Vagina (tissue), 2 donors: ENCODE data around the gene PRCC. TPM values are rescaled to one million over a fixed set of nuclear protein-coding genes. Genes with fewer than 3 reads are reported as not detected.

Experiments used
- DNase-seq, 2 donors: peaks; one replicate each; pipeline ENCODE4 v3.0.0-alpha.2; 2017; ENCODE audit errors: extremely low spot score in 2 of 2
- H3K27ac ChIP-seq: fragments of 200-600 bp; sonication (generic); one replicate; pipeline ENCODE4 v1.5.1; 2019
- H3K27me3 ChIP-seq: fragments of 200-600 bp; sonication (generic); one replicate; pipeline ENCODE4 v1.5.1; 2019
- H3K36me3 ChIP-seq, 2 donors: fragments of 200-600 bp; sonication (generic); one replicate each; pipeline ENCODE4 v1.5.1; 2017 to 2019
- H3K4me1 ChIP-seq: fragments of 200-600 bp; sonication (generic); one replicate; pipeline ENCODE4 v1.5.1; 2019
- H3K4me3 ChIP-seq, 2 donors: fragments of 200-600 bp; sonication (generic); 1 replicate in 1 of 2; 2 replicates in 1 of 2; pipeline ENCODE4 v1.5.1; 2016 to 2019
- H3K9me3 ChIP-seq: fragments of 200-600 bp; sonication (generic); one replicate; pipeline ENCODE4 v1.5.1; 2019
- CTCF ChIP-seq, 3 experiments: fragments of 450-650 bp in 2 of 3; fragments of 200-600 bp in 1 of 3; sonication (generic) in 1 of 3; IDR thresholded peaks; one replicate each; pipeline ENCODE4 v1.5.1; 2017 to 2019; ENCODE audit warnings: antibody characterized with exemption in 3 of 3, mild to moderate bottlenecking in 2 of 3, moderate library complexity in 2 of 3
- POLR2A ChIP-seq, 2 donors: fragments of 450-650 bp; IDR thresholded peaks; one replicate each; pipeline ENCODE4 v1.6.1; 2017; ENCODE audit warnings: antibody characterized with exemption in 2 of 2, mild to moderate bottlenecking in 2 of 2, moderate library complexity in 2 of 2
- POLR2AphosphoS5 ChIP-seq, 2 donors: sonication (generic); formaldehyde crosslinking; IDR thresholded peaks; one replicate each; pipeline ENCODE4 v1.9.0; 2017; ENCODE audit warnings: antibody characterized with exemption in 2 of 2, mild to moderate bottlenecking in 2 of 2, low read depth in 1 of 2; ENCODE audit not compliant: insufficient read depth in 1 of 2
- intact Hi-C: fragments of 100-400 bp; cut with DNase I; formaldehyde crosslinking; loops from one replicate; pipeline ENCODE4 v1.15.1; 2023
- total RNA-seq: library from RNA; depleted of rRNA; stranded (reverse); fragments of >200 nt; gene quantifications from one replicate; pipeline ENCODE4 v1.2.3, GENCODE V29; 2016

The PRCC gene
- total RNA-seq, 1 donor from 2014 or later: 30.4 TPM

GRCh38 chr1:156768610-156769295 lies 1.4 kb downstream of the PRCC start:
- no peak for TF ChIP-seq CTCF (IDR thresholded peaks at IDR 0.05)
- TF ChIP-seq POLR2A (IDR thresholded peaks at IDR 0.05): no peak
- TF ChIP-seq POLR2AphosphoS5 (IDR thresholded peaks at IDR 0.05; ENCODE audit: insufficient read depth in 1 of 2, low read depth in 1 of 2): no peak
- peak overlapping the region; percentile 85 for H3K27ac ChIP-seq
- DNase-seq: no peak
- no peaks in the 10 kb centered on the region for H3K9me3 ChIP-seq
- intact Hi-C loops: no loop called here
- peak overlapping the region; percentile 85 to 89 for H3K4me3 ChIP-seq
- peaks cover 66% of the 10 kb centered on the region for H3K4me1 ChIP-seq
- H3K36me3 ChIP-seq: peaks cover 0 to 9% of the 10 kb centered on the region in 2 donors
- no peaks in the 10 kb centered on the region for H3K27me3 ChIP-seq

GRCh38 chr1:156772222-156772621 lies 4.9 kb downstream of the PRCC start:
- TF ChIP-seq POLR2A (IDR thresholded peaks at IDR 0.05): no peak
- no peak for TF ChIP-seq POLR2AphosphoS5 (IDR thresholded peaks at IDR 0.05; ENCODE audit: insufficient read depth in 1 of 2, low read depth in 1 of 2)
- no peak for TF ChIP-seq CTCF (IDR thresholded peaks at IDR 0.05)
- Histone ChIP-seq H3K27ac (no peak overlapping the region), H3K36me3 (peaks cover 0 to 9% of the 10 kb centered on the region in 2 donors), H3K9me3 (no peaks in the 10 kb centered on the region), H3K27me3 (no peaks in the 10 kb centered on the region), H3K4me1 (peaks cover 81% of the 10 kb centered on the region), H3K4me3 (no peak overlapping the region)
- DNase-seq: no peak
- intact Hi-C loops: no loop called here

GRCh38 chr1:156772728-156773497 lies 5.6 kb downstream of the PRCC start:
- H3K36me3 ChIP-seq: peaks cover 0 to 9% of the 10 kb centered on the region in 2 donors
- no peak for TF ChIP-seq POLR2A (IDR thresholded peaks at IDR 0.05)
- H3K27ac ChIP-seq: no peak overlapping the region
- H3K4me1 ChIP-seq: peaks cover 86% of the 10 kb centered on the region
- H3K27me3 ChIP-seq: no peaks in the 10 kb centered on the region
- DNase-seq: no peak
- H3K4me3 ChIP-seq: no peak overlapping the region
- intact Hi-C loops: no loop called here
- no peaks in the 10 kb centered on the region for H3K9me3 ChIP-seq

- no peak overlapping the region for H3K27ac ChIP-seq
- TF ChIP-seq CTCF (IDR thresholded peaks at IDR 0.05) (no peak), POLR2AphosphoS5 (IDR thresholded peaks at IDR 0.05; ENCODE audit: insufficient read depth in 1 of 2, low read depth in 1 of 2) (no peak), POLR2A (IDR thresholded peaks at IDR 0.05) (no peak)
- H3K4me3 ChIP-seq: no peak overlapping the region
- H3K27me3 ChIP-seq: no peaks in the 10 kb centered on the region
- DNase-seq: no peak
- peaks cover 80% of the 10 kb centered on the region for H3K4me1 ChIP-seq
- H3K36me3 ChIP-seq: peaks cover 0 to 9% of the 10 kb centered on the region in 2 donors
- no peaks in the 10 kb centered on the region for H3K9me3 ChIP-seq
- intact Hi-C loops: no loop called here
These were observed 6.3 kb downstream of the PRCC start for GRCh38 chr1:156773607-156774006.

GRCh38 chr1:156775799-156776198 lies 8.5 kb downstream of the PRCC start:
- Histone ChIP-seq H3K4me3 (no peak overlapping the region), H3K4me1 (peaks cover 59% of the 10 kb centered on the region), H3K9me3 (no peaks in the 10 kb centered on the region), H3K36me3 (peaks cover 0 to 5% of the 10 kb centered on the region in 2 donors), H3K27ac (no peak overlapping the region), H3K27me3 (no peaks in the 10 kb centered on the region)
- TF ChIP-seq POLR2AphosphoS5 (IDR thresholded peaks at IDR 0.05; ENCODE audit: insufficient read depth in 1 of 2, low read depth in 1 of 2): no peak
- TF ChIP-seq POLR2A (IDR thresholded peaks at IDR 0.05): no peak
- no peak for TF ChIP-seq CTCF (IDR thresholded peaks at IDR 0.05)
- no peak for DNase-seq
- intact Hi-C loops: no loop called here
